Suppressor macrophage treated with lipopolysaccharide for 1 hour (primary cell): ENCODE measurements around the gene SDK2.
A peak's percentile ranks its signal among the peaks of the same experiment; 100 is the strongest.

Experiments
- DNase-seq, 3 donors: peaks; one replicate each; pipeline ENCODE4 v3.0.0-alpha.2; 2020 to 2022

The SDK2 gene

DNA sequence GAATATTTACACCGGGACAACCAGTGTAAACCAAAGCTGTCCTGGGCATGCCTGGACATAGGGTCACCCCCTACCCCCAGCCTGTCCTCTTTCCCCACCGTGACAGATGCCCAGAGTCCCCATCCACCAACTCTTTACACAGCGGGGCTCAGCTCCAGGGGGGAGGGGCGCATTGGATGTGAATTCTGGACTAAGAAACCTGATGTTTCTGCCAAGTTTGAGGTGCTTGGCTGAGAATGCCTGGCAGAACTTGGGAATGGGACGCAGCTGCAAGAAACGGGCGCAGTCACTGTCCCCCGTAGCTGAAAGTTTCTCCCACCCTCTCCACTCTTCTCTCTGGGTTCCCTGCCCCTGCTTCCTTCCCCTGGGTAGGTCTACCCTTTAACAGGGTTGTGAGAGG is 264.4 kb downstream of the SDK2 start:
- no peak for DNase-seq

DNA sequence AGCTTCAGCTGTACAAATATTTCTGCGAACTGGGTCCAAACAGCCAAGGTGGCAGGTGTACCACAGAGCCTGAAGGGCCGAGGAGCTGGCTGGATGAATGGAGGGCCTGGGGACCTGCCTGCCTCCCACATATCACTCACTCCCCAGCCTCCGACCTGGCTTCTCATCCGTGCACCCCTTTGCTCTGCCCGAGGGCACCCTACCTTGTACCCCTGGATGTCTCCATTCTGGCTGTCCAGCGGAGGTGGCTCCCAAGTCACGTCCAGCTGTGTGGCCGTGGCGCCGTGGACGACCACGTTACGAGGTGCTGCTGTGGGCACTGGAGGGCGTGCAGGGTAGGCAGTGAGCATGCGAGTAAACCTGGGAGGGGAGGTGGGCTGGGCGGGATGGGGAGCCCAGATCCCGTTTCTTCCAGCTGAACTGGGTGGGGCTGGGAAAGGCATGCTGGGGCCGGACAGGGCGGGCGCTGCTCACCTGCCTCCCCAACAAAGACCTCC is 265.2 kb downstream of the SDK2 start:
- no peak for DNase-seq

DNA sequence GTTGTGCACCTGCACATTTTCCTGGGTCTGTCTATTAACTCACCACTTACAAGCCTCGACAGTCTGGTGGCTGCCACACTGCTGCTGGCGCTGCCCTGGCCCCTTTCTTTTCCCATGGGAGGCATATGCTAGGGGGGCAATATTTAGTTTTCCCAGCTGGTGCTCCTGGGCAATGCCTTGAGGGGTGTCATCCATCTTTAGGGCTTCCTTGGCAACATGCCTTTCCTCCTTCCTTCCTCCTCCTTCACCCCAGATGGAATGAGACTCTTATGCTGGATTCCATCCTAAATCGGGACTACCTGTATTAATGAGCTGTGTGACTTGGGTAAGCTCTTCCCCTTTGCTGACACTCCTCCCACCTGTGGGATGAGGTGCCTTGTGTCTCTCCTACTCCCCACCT is 267.6 kb downstream of the SDK2 start:
- no peak for DNase-seq

DNA sequence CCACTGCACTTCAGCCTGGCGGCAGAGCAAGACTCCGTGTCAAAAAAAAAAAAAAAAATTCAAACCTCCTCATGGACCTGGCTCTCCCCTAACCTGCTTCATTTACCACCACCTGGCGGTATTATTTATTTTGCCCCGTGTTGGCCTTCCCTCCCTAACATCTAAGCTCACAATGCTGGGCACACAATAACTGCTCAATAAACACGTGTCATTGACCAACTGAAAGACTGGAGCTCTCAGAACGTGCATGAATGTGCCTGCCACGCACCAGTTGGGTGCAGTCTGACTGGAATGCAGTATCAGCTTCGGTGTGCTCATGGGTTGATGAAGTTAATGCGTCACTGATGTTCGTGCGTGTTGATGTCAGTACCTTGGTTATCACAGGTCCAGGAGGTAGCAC is 268.1 kb downstream of the SDK2 start:
- DNase-seq = no peak

DNA sequence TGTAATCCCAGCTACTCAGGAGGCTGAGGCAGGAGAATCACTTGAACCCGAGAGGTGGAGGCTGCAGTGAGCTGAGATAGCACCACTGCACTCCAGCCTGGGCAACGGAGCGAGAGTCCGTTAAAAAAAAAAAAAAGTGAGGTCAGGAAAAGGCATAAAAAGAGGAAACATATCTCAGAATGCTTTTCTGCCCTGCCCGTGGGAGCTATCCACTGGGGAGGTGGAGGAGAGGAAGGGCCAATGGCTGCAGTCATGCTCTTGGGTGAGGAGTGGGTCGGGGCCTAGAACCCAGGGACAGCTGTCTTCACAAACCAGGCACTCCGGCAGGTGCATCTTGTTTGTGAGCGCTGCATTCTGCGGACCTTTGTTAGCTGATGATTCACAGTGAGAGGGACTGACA is 272.4 kb downstream of the SDK2 start:
- DNase-seq = peak in 2 of 3 donors; percentile 35 to 47

DNA sequence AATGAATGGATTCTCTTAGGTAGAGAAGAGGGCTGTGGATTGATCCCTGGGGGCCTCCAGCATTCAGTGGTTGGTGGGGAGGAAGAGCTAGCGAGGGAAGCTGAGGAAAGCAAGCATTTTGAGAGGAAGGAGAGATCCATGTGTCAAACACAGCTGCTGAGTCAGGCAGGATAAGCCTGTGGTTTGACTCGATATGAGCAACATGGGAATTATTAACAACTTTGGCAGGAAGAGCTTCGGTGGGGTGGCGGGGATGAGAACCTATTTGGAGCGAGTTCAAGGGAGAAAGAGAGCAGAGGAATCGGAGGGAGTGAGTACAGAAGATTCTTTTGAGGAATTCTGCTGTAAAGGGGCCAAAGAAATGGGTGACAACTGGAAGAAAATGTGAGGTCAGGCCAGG is 273.0 kb downstream of the SDK2 start:
- DNase-seq = peak; percentile 15 to 34 (median 20)

DNA sequence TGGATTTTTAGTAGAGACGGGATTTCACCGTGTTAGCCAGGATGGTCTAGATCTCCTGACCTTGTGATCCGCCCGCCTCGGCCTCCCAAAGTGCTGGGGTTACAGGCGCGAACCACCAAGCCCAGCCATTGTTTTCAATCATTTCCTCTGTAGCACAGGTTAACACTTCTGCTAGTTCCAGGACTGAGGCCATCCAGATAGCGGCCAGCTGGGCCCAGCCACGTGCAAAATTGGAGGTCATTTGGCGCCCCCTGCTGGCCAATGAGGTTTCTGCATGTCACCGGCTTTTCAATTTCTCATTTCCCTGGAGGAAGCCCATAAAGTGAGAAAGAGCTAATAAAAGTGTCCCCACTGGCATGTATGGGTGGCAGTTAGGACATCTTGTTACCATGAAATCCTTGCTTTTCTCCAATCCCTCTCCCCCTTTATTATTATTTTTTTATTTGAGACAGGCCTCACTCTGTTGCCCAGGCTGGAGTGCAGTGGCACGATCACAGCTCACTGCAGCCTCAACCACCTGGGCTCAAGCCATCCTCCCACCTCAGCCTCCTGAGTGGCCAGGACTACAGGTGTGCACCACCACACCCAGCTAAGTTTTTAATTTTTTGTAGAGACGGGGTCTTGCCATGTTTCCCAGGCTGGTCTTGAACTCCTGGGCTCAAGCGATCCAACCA is 274.3 kb downstream of the SDK2 start:
- peak; percentile 80 to 87 (median 86) for DNase-seq

DNA sequence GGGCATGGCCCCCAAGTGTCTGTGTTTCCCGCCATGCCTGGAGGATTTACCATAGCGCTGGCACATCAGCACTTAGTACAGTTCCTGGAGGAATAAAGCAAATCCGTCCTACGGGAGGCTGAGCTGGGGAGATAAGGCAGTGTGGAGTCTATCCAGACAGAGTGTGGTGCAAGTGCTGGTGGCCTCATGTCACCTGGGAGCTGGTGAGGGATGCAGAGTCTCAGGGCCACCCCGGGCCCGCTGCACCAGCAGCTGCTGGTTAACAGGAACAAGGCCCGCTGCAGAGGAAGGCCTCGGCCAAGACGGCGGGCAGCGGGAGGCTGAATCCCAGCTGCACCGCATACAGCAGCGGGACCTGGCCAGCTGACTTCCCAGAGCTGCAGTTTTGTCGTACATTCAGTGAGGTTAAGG is 275.1 kb downstream of the SDK2 start:
- DNase-seq = no peak

DNA sequence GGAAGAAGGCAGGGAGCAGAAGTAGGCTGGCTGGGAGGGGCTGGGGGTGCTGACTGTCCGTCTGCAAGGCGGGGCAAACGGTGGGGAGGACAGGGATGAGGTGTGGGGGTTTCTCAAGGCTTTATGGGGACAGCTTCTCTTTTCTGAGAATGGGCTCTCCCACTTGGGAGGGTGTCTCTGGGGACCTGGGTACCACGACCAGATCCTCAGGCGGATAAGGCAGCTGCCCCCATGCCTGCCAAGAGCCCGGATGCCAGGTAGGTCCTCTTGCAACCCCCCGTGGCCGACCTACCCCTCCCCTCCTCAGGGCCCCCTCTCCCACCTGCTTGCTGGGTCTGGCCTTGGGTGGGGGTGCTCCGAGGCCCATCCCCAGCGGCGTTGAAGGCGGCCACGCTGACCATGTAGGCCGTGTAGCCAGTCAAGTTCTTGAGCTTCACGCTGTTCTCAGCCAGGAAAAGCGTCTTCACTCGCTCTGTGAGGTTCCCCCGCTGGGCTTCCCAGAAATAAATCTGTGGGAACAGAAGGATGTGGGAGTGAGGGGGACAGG is 276.1 kb downstream of the SDK2 start:
- DNase-seq = no peak

DNA sequence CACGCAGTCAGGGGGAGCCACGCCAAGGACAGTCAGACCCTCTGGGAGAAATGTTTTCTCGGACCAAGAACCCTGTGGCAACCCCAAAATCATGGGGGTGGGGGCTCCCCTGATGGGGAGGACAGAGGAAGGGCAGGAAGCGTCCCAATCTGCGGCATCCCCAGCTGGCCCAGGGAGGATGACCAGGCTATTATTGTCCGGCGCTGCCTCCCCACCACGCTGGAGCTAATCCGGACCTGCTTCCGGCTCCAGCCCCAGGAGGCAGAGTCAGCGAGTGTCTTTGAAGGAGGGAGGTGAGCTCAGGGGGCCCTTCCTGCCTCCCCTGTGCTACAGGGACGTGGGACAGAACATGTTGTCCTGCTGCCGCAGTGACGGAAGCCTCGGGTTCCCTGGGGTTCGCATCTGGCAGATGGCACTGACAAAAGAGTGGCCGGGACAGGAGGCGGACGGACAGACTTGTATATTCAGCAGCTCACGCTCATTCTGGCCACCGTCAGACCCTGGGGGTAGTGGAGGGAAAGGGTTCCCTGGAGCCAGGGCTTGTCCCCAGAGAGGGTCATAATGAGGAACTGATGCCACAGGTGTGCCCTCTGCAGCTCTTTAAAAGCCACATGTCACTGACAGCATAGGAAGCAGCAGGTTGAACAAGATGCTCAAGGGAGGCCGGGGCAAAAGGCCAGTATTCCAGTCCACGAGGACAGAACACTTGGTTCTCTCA is 278.2 kb downstream of the SDK2 start:
- no peak for DNase-seq

DNA sequence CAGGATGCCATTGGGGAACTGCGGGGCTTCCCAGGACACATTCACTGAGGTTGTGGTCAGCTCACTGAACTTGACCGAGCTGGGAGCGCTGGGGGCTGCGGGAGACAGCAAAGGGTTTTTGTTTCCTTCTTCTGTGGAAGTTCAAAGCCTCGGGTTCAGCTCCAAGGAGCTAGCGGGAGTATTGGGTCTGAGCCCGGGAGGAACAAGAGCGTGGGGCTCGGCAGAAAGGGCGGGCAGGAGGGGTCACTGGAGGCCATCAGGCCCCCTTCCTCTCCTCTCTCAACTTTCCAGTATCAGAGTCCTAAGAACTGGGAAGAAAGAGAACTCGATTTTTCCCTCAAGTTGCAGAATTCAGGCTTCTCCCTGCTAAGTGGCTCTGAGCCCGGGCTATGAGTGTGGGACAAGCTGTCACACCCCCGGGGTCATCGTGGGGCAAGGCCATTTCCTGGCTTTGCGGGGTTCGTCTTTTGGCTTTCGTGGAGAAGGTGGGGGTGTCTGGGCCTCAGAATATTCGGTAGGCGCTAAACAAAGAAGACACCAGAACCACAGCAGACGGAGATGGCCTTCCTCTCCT is 278.9 kb downstream of the SDK2 start:
- DNase-seq = no peak

DNA sequence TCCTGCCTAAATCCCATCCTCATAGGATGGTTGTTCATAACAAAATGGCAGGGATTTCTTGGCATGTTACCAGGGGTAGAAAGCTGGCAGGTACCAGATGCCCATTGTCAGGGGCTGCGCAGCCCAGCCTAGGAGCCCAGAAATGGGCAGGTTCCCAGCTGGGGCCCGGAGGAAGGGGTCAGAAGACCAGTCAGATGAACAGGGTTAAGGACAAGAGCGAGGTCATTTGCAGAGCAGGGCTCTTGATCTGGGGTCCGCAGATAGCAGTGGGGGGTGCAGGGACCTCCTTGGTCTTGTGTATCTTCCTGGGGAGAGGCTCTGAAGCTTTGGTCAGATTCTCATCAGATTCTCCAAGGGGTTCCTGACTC is 280.1 kb downstream of the SDK2 start:
- no peak for DNase-seq

DNA sequence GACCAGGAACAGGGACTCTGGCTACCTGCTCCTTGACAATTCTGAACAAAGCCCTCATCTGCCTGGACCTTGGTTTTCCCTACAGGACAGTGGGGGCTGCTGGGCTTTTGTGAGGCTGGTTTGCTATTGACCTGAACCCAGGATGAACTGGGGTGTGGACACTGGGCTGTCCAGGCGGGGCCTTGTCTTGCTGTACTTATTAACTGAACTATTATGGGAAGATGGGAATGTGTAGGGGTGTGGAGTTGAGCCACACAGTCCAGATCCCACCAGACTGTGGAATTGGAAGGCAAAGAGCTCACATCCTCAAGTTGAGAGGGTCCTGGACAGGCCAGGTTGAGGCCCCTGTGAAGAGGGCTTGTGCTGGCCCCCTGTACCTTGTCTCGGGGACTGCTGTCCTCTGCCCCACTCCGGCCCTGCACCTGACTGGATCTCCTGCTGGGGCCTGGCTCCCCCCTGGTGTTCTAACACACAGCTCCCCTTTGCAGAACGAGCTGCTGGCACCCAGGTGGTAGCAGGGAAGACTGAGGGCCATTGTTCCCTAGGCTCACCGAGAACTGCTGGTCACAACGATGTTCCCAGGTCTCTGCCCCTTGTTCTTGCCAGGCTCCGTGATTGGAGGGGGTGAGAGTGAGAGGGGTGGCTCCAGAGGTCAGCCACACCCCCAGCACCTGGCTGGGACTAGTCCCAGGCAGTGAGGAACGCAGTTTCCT is 280.6 kb downstream of the SDK2 start:
- DNase-seq = no peak

DNA sequence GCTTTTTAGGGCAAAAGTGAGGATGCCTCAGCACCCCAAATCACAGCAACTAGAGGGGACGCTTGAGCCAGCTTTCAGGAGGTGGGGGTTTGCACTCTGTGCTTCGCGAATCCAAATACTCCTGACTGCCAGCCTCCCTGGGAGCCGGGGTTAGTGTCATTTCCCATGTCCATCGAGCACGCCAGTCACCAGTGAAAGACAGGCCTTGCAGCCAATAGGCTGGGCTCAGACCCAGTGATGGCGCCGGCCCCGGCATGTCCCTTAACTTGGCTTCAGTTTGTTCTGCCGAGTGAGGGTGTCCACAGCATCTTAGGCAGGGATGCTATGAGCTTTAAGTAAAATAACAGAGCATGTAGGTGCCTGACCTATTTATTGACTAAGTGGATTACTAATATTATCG is 281.5 kb downstream of the SDK2 start:
- no peak for DNase-seq

DNA sequence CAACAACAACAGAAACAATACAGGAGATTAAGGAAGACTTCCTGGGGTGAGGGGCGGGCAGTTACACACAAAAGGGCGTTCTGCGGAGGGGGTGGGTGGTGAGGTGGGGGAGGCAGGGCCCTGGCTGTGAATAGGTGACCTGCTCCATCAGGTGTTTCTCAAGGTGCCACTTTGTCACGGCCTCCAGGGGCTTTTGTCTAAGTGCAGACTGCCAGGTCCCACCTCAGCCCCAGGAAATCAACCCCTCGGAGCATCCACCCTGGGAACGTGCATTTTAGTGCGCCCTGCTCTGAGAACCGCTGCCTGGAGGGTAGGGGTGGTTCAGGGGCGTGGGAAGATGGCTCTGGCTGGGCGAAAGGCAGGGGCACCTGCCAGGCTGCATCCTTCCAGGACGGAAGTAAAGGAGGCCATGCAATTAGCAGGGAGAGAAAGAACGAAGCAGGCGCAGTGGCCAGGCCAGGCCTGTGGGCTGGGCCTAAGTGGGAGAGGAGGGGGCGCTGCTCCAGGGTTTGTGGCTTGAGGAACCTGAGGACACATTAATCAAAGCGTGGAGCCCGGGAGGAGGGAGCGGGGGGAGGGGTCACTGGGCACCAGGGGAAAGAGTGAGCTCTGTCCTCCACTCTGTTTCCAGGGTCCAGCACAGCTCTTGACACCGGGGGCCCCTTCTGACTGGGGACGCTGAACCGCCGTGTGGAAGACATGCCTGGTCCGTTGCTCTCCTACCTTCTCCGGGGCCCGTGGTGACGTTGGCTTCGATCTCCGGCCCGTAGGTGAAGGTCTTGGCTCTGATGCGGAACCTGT is 283.1 kb downstream of the SDK2 start:
- no peak for DNase-seq

DNA sequence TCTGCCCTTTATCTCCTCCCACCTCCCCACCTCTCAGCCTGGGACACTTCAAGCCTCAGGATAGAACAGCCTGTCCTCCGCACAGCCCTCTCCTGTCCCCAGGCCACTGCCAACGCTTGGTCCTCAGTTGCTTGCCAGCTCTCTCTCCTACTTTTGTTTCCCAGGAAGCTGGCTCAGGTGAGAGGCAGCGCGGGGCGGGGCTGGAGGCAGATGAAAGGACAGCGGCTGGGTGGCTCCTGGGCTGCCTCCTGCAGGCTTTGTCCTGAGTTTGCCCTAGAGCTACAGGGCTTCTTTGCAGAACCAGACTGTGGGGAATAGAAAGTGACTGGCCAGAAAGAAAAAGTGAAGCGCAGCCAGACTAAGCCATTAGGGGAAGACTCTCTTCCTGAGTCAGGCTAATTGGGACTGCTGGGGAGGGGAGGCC is 284.2 kb downstream of the SDK2 start:
- DNase-seq = peak; percentile 13 to 30 (median 27)

DNA sequence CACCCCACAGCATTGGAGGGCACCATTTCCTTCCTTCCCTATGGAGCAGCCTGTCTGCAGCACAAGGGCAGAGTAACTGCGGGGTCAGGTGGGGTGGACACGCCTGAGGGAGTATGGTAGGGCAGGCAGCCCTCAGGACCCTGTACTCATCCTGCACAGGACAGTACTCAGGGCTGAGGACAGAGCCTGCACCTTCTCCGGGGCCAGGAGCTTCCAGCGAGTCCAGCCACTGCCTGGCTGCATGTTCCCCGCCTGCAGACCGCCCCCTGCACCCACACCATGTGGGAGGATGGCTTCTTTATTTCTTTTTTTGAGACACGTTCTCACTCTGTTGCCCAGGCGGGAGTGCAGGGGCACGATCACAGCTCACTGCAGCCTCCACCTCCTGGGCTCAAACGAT is 284.9 kb downstream of the SDK2 start:
- no peak for DNase-seq

DNA sequence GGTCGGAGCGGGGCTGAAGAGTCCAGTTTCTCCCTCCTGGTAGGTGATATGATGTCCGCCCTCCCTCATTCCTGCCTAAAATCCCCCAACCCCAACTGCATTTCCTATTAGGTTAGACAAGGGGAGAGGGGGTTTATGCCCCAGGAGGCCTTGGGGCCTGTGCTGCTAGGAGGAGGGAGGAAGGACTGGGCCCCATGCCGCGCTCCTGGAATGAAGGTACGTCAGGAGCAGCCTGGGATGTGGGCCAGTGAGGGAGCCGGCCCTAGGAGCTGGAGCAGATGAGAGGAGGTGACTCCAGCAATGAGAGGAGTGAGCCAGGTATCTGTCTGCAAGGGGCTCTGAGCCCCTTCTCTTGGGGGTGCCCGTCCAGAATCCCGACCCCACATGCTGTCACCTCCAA is 285.6 kb downstream of the SDK2 start:
- DNase-seq = no peak

DNA sequence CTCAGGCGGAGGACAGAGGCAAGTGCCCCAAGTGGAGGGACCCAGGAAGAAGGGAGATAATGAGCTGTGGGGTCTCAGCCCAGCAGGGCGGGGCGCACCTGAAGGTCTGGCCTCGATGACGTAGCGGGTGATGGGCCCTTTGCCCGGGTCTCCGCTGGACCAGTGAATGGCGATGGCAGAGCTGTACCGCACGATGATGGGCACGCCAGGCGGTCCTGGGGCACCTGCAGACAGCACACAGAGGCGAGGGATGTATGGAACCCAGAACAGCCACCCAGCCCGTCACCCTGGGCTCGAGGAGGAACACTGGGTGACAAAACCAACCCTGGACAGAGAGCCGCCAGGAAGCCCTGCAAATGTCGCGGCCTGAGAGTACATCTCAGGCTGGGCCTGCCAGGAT is 286.3 kb downstream of the SDK2 start:
- no peak for DNase-seq

DNA sequence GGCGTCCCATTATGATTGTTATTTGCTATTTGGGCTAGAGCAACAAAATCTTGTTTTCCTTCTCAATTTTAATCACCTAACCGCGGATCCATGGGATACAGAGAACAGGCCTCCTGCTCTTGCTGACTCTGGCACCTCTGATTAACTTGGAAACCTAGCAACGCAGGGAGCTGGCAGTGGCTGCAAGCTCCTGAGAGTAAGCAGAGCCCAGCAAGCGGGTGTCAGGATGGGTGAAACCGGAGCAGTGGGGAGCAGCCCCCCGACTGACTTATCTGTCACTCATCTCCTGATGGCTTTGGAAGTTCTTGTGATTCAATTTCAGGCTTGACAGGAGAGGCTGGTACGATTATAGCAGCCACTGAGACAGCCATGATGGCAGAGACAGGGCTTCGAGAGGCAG is 286.9 kb downstream of the SDK2 start:
- DNase-seq = no peak

DNA sequence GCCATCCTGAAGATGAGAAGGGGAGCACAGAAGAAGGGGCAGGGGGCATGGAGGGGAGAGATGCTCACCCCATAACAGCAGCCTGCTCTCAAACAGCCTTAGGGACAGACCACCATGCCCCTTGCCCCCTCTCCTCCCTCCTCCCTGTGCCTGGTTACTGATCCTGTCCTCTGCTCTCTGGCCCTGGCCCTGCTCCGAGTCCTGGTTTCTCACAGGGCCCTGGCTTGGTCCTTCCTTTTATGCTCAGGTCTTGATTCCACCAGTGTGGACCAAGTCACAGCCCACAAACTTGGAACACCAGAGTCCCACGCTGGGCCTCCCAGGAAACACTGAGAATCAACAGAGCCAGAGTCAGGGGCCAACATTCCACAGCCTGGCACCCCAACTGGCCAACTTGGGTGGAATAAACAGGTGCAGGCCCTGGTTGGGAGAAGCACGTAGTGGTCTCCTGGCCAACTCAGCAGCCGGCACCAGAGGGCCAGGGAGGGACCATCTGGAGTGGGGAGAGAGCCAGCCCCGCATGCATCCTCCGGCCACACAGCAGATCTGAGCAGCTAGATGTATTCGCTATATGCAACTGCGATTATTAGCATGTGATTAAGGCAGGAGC is 287.6 kb downstream of the SDK2 start:
- DNase-seq = no peak
